ENCODE data around the gene CEACAM3.

CEACAM3 gene

GRCh38 chr19:41811981-41812380 is 15.6 kb downstream of the CEACAM3 start:
- no peaks in the 10 kb centered on the region for H3K9me3 ChIP-seq (replicated peaks in 1 of 11)
- H3K4me2 ChIP-seq: peak overlapping the region; percentile 81 to 99 (median 97)
- no peaks in the 10 kb centered on the region for H3K27me3 ChIP-seq
- H3K9ac ChIP-seq: peak overlapping the region in 4 of 11 experiments; percentile 70 to 81 (median 76); a peak in 6 of 22 replicates
- no peaks in the 10 kb centered on the region for H4K20me1 ChIP-seq
- H3K4me3 ChIP-seq: no peak overlapping the region
- no peak for TF ChIP-seq Cebpa-rat (IDR thresholded peaks at IDR 0.05)
- H3K27ac ChIP-seq: peak overlapping the region in 9 of 11 experiments; percentile 69 to 92 (median 90); a peak in 15 of 22 replicates
- no peaks in the 10 kb centered on the region for H3K36me3 ChIP-seq
- peaks cover 55 to 82% (median 72%) of the 10 kb centered on the region in 10 experiments for H3K4me1 ChIP-seq

GRCh38 chr19:41813911-41814310 is 17.5 kb downstream of the CEACAM3 start:
- no peaks in the 10 kb centered on the region for H3K36me3 ChIP-seq
- no peak for TF ChIP-seq Cebpa-rat (IDR thresholded peaks at IDR 0.05)
- no peaks in the 10 kb centered on the region for H3K9me3 ChIP-seq (replicated peaks in 1 of 11)
- H3K9ac ChIP-seq: no peak overlapping the region
- no peak overlapping the region for H3K4me3 ChIP-seq
- H3K27ac ChIP-seq: no peak overlapping the region
- H3K27me3 ChIP-seq: no peaks in the 10 kb centered on the region
- peaks cover 36 to 62% (median 58%) of the 10 kb centered on the region in 10 experiments for H3K4me1 ChIP-seq
- H3K4me2 ChIP-seq: peak overlapping the region in 9 of 11 experiments; percentile 5 to 58 (median 33); a peak in 15 of 22 replicates
- H4K20me1 ChIP-seq: no peaks in the 10 kb centered on the region

GRCh38 chr19:41815301-41815700 is 18.9 kb downstream of the CEACAM3 start:
- Histone ChIP-seq H3K27ac (no peak overlapping the region), H3K36me3 (no peaks in the 10 kb centered on the region), H4K20me1 (no peaks in the 10 kb centered on the region), H3K4me1 (peaks cover 28 to 59% (median 47%) of the 10 kb centered on the region in 10 experiments), H3K9me3 (replicated peaks in 1 of 11) (no peaks in the 10 kb centered on the region), H3K27me3 (no peaks in the 10 kb centered on the region), H3K9ac (no peak overlapping the region), H3K4me2 (peak overlapping the region in 8 of 11 experiments; percentile 5 to 58 (median 30); a peak in 7 of 22 replicates), H3K4me3 (no peak overlapping the region)
- TF ChIP-seq Cebpa-rat (IDR thresholded peaks at IDR 0.05): no peak

- H3K9me3 ChIP-seq (replicated peaks in 1 of 11): no peaks in the 10 kb centered on the region
- peaks cover 13 to 46% (median 35%) of the 10 kb centered on the region in 10 experiments for H3K4me1 ChIP-seq
- H3K27me3 ChIP-seq: no peaks in the 10 kb centered on the region
- no peak overlapping the region for H3K4me2 ChIP-seq
- H3K27ac ChIP-seq: no peak overlapping the region
- no peak overlapping the region for H3K9ac ChIP-seq
- no peak for TF ChIP-seq Cebpa-rat (IDR thresholded peaks at IDR 0.05)
- no peak overlapping the region for H3K4me3 ChIP-seq
- H3K36me3 ChIP-seq: no peaks in the 10 kb centered on the region
- H4K20me1 ChIP-seq: no peaks in the 10 kb centered on the region
These were observed 20.4 kb downstream of the CEACAM3 start for GRCh38 chr19:41816761-41817160.

GRCh38 chr19:41821003-41821735 is 24.8 kb downstream of the CEACAM3 start:
- Histone ChIP-seq H3K27ac (no peak overlapping the region), H3K36me3 (no peaks in the 10 kb centered on the region)
- no peak for TF ChIP-seq Cebpa-rat (IDR thresholded peaks at IDR 0.05)

GRCh38 chr19:41837981-41838708 is 41.8 kb downstream of the CEACAM3 start:
- Histone ChIP-seq H3K9ac (no peak overlapping the region), H3K36me3 (no peaks in the 10 kb centered on the region), H3K4me2 (peak overlapping the region in 2 of 11 experiments; percentile 19 to 24; a peak in 2 of 22 replicates), H3K9me3 (replicated peaks in 1 of 11) (no peaks in the 10 kb centered on the region), H3K27ac (no peak overlapping the region), H3K27me3 (no peaks in the 10 kb centered on the region), H3K4me3 (no peak overlapping the region), H3K4me1 (peaks cover 0 to 8% (median 5%) of the 10 kb centered on the region in 10 experiments; a peak in 8 of 20 replicates), H4K20me1 (no peaks in the 10 kb centered on the region)
- no peak for TF ChIP-seq Cebpa-rat (IDR thresholded peaks at IDR 0.05)

More at GRCh38 chr19:41821003-41821735, 24.8 kb downstream of the CEACAM3 start:
- no peak overlapping the region for H3K9ac ChIP-seq
- no peaks in the 10 kb centered on the region for H4K20me1 ChIP-seq
- H3K27me3 ChIP-seq: no peaks in the 10 kb centered on the region
- no peak overlapping the region for H3K4me3 ChIP-seq
- H3K4me1 ChIP-seq: peaks cover 0 to 12% (median 8%) of the 10 kb centered on the region in 10 experiments; a peak in 12 of 20 replicates
- H3K9me3 ChIP-seq (replicated peaks in 1 of 11): no peaks in the 10 kb centered on the region
- peak overlapping the region in 1 of 11 experiments; percentile 4; a peak in 1 of 22 replicates for H3K4me2 ChIP-seq

- H3K27me3 ChIP-seq: no peaks in the 10 kb centered on the region
- H3K9ac ChIP-seq: no peak overlapping the region
- H3K9me3 ChIP-seq (replicated peaks in 1 of 11): peaks cover 0 to 6% (median 1%) of the 10 kb centered on the region in 11 experiments; a peak in 7 of 22 replicates
- peaks cover 0 to 8% (median 5%) of the 10 kb centered on the region in 10 experiments; a peak in 8 of 20 replicates for H3K4me1 ChIP-seq
- H3K4me3 ChIP-seq: no peak overlapping the region
- no peaks in the 10 kb centered on the region for H4K20me1 ChIP-seq
- H3K4me2 ChIP-seq: no peak overlapping the region
- no peak overlapping the region for H3K27ac ChIP-seq
- no peaks in the 10 kb centered on the region for H3K36me3 ChIP-seq
- TF ChIP-seq Cebpa-rat (IDR thresholded peaks at IDR 0.05): no peak
These were observed 42.8 kb downstream of the CEACAM3 start for GRCh38 chr19:41839211-41839610.

GRCh38 chr19:41843371-41843770 is 47.0 kb downstream of the CEACAM3 start:
- Histone ChIP-seq H3K27me3 (no peaks in the 10 kb centered on the region), H3K27ac (no peak overlapping the region), H3K36me3 (no peaks in the 10 kb centered on the region), H3K9me3 (replicated peaks in 1 of 11) (peaks cover 5 to 13% (median 8%) of the 10 kb centered on the region in 11 experiments; a peak in 11 of 22 replicates), H3K4me2 (0 out of 22 replicates have a peak overlapping the region, but pooled peaks of 1 of the 11 experiments have one; percentile 18), H3K4me3 (no peak overlapping the region), H4K20me1 (no peaks in the 10 kb centered on the region), H3K9ac (no peak overlapping the region), H3K4me1 (peaks cover 0 to 4% (median 0%) of the 10 kb centered on the region in 10 experiments; a peak in 1 of 20 replicates)
- TF ChIP-seq Cebpa-rat (IDR thresholded peaks at IDR 0.05): no peak

GRCh38 chr19:41844601-41845000 is 48.2 kb downstream of the CEACAM3 start, which contains the start of gene LYPD4:
TSS of gene LYPD4 (minus strand) at chr19:41844683. CDS start at chr19:41839285, 5,398 bp downstream.
- Histone ChIP-seq H3K4me3 (no peak within 1 kb of the TSS), H4K20me1 (no peaks in the 10 kb centered on the region), H3K36me3 (no peaks in the 10 kb centered on the region), H3K9ac (no peak within 1 kb of the TSS), H3K4me2 (no peak within 1 kb of the TSS), H3K4me1 (peaks cover 0 to 4% (median 0%) of the 10 kb centered on the region in 10 experiments; a peak in 1 of 20 replicates), H3K27ac (no peak within 1 kb of the TSS), H3K9me3 (replicated peaks in 1 of 11) (peaks cover 5 to 13% (median 8%) of the 10 kb centered on the region in 11 experiments; a peak in 11 of 22 replicates), H3K27me3 (no peaks in the 10 kb centered on the region)
- no peak for TF ChIP-seq Cebpa-rat (IDR thresholded peaks at IDR 0.05)
